Cardiac fibroblast (primary cell): ENCODE results near the gene SH3RF1.
"Not testable (repeated sequence)": the region's sequence is repeated elsewhere in the genome, so short reads cannot be mapped to it uniquely, and the experiment has no call there.

Experiments used
- DNase-seq, 2 donors: peaks; one replicate each; pipeline versions ENCODE4 v3.0.0 to v3.0.0-alpha.2; 2010; ENCODE audit warnings: low read depth in 2 of 2
- H3K4me3 ChIP-seq, 2 donors: replicated peaks in 1 of 2; 1 replicate in 1 of 2; 2 replicates in 1 of 2; pipeline ENCODE4 v1.5.1; 2011; ENCODE audit warnings: low read depth in 2 of 2, low read length in 2 of 2, mild to moderate bottlenecking in 2 of 2, moderate library complexity in 1 of 2
- CTCF ChIP-seq: IDR thresholded peaks from one replicate; pipeline ENCODE4 v1.5.1; 2011; ENCODE audit warnings: low read depth, mild to moderate bottlenecking, low read length, inconsistent platforms

SH3RF1 gene

GRCh38 chr4:169198167-169198566, 72.6 kb downstream of the SH3RF1 start:
- DNase-seq = no peak
- TF ChIP-seq CTCF = no peak

GRCh38 chr4:169197206-169197605, 73.5 kb downstream of the SH3RF1 start:
- H3K4me3 ChIP-seq, DNase-seq: not testable (repeated sequence)

More at GRCh38 chr4:169198167-169198566, 72.6 kb downstream of the SH3RF1 start:
- H3K4me3 ChIP-seq = no peak overlapping the region

GRCh38 chr4:169195032-169195431, 75.7 kb downstream of the SH3RF1 start:
- TF ChIP-seq CTCF = no peak
- H3K4me3 ChIP-seq = no peak overlapping the region

GRCh38 chr4:169189968-169190367, 80.8 kb downstream of the SH3RF1 start:
- not testable (repeated sequence) for H3K4me3 ChIP-seq, DNase-seq

More at GRCh38 chr4:169195032-169195431, 75.7 kb downstream of the SH3RF1 start:
- DNase-seq = no peak

GRCh38 chr4:169189372-169189771, 81.4 kb downstream of the SH3RF1 start:
- no peak for DNase-seq
- H3K4me3 ChIP-seq = no peak overlapping the region
- no peak for TF ChIP-seq CTCF

- H3K4me3 ChIP-seq = no peak overlapping the region
- no peak for TF ChIP-seq CTCF
- DNase-seq = no peak
Observed at GRCh38 chr4:169188204-169188603, 82.6 kb downstream of the SH3RF1 start.

GRCh38 chr4:169185133-169185956, 85.4 kb downstream of the SH3RF1 start:
- no peak overlapping the region for H3K4me3 ChIP-seq
- no peak for TF ChIP-seq CTCF
- no peak for DNase-seq

GRCh38 chr4:169184686-169185085, 86.1 kb downstream of the SH3RF1 start:
- DNase-seq = no peak
- no peak for TF ChIP-seq CTCF

More at GRCh38 chr4:169184686-169185085, 86.1 kb downstream of the SH3RF1 start:
- no peak overlapping the region for H3K4me3 ChIP-seq
